Large intestine (tissue), 12 donors: Measurements from ENCODE around the gene TTLL8. TPM values are rescaled to one million over a fixed set of nuclear protein-coding genes. Genes with fewer than 3 reads are reported as not detected.

Experiments used
- DNase-seq, 2 donors: peaks; one replicate each; pipeline versions ENCODE4 v3.0.0 to v3.0.0-alpha.2; 2013
- H3K27ac ChIP-seq: one replicate; pipeline ENCODE4 v1.5.1; 2013; ENCODE audit warnings: low read length
- H3K27me3 ChIP-seq: 2 replicates; pipeline ENCODE4 v1.6.1; 2013; ENCODE audit warnings: low read length; ENCODE audit not compliant: control insufficient read depth, insufficient read depth
- H3K36me3 ChIP-seq: 2 replicates; pipeline ENCODE4 v1.6.1; 2013; ENCODE audit warnings: low read length; ENCODE audit not compliant: control insufficient read depth, insufficient read depth
- H3K4me1 ChIP-seq: one replicate; pipeline ENCODE4 v1.6.1; 2013; ENCODE audit warnings: low read length; ENCODE audit not compliant: control insufficient read depth, insufficient read depth
- H3K4me3 ChIP-seq: one replicate; pipeline ENCODE4 v1.5.1; 2013; ENCODE audit warnings: low read length
- H3K9me3 ChIP-seq: one replicate; pipeline ENCODE4 v1.6.1; 2013; ENCODE audit warnings: mild to moderate bottlenecking, low read depth, low read length, moderate library complexity; ENCODE audit not compliant: control insufficient read depth
- WGBS: methylation state at CpG from one replicate; pipeline ENCODE4 v1.1.5; 2013; ENCODE audit warnings: low lambda C conversion rate; ENCODE audit not compliant: insufficient coverage; 5-methylcytosine and 5-hydroxymethylcytosine counted together
- long read RNA-seq, 11 donors: transcript quantifications; one replicate each; lab custom pipeline, GENCODE V29; 2026
- polyA plus RNA-seq: library from polyadenylated mRNA; unstranded; fragments of 120-200 nt; gene quantifications from one replicate; pipeline ENCODE4 v1.2.1, GENCODE V29; 2013

TTLL8 gene
- polyA plus RNA-seq = not detected
- long read RNA-seq, donor 1 = 0 reads
- long read RNA-seq, donor 2 = 0 reads
- long read RNA-seq, donor 3 = 0 reads
- long read RNA-seq, donor 4 = 0 reads
- long read RNA-seq, donor 5 = 0 reads
- long read RNA-seq, donor 6 = 0 reads
- long read RNA-seq, donor 7 = 0 reads
- long read RNA-seq, donor 8 = 0 reads
- long read RNA-seq, donor 9 = 0 reads
- long read RNA-seq, donor 10 = 0 reads
- long read RNA-seq, donor 11 = 0 reads

DNA sequence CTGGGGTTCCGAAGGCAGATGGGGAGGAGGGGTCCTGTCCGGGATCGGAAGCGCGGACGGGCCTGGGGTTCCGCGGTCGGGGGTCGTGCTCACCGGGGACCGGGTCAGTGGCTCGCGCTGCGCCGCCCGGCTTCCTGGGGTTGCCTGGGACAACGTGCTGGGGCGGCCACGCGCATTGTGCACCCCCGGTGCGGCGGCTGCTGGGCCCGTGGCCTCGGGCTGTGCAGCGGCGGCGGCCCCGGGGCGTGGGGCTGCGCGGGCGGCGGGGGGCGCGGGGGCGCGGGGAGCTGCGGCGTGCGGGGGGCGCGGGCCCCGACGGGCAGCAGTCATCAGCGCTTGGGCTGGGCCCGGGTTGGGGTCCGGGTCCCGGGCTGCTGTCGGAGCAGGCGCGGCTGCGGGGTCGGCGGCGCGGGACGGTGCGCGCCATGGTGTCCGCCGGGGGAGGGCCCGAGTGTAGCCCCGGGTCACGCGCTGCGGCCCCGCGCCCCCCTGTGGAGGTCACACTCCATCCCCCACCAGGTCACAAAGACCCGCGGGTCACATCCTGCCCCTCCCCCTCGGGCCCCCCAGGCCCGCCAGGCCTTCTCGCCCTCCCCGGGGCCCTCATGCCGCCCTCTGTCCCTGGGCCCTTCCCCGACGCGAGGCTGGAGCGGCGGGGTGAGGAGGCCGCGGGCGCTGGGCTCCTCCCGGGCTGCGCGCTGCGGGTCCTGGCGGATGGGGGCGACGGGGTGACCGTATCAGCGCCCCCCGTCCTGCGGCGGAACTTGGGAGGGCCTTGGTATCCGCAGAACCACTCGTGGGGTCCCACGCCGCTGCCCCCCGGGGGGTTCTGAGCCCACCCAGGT is at the start of gene TTLL8:
TTLL8 (minus strand) TSS at position 238 of the 845 bp plus-strand sequence.
- Histone ChIP-seq H3K4me3 (no peak within 1 kb of the TSS), H3K36me3 (no peaks in the 10 kb centered on the region), H3K4me1 (no peaks in the 10 kb centered on the region), H3K9me3 (no peaks in the 10 kb centered on the region), H3K27ac (no peak within 1 kb of the TSS), H3K27me3 (peaks cover 48% of the 10 kb centered on the region)
- WGBS = no CpG with 5 or more reads among the region's 102 CpGs
- no peak for DNase-seq

DNA sequence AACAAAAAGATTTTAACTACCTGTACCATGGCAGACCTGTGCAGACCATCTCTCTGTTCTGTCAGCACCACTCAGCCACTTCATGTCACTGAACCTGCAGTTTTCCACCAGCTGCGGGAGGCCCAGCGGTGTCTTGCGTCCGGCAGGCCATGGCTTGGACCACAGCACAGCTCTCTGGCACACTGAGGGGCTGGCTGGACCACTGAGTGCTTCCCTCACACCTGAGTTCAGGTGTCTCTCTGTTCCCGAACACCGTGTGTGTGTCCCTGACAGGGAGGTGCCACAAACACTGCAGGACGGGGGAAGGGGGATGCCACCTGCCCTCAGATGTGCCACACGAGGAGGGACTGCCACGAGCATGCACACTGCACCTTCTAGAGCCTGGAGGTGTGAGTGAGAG is 49.4 kb upstream of the TTLL8 start:
- no peak for DNase-seq
- Histone ChIP-seq H3K36me3 (no peaks in the 10 kb centered on the region), H3K27me3 (no peaks in the 10 kb centered on the region), H3K9me3 (no peaks in the 10 kb centered on the region), H3K4me3 (no peak overlapping the region), H3K4me1 (no peaks in the 10 kb centered on the region), H3K27ac (no peak overlapping the region)
- WGBS = no CpG with 5 or more reads among the region's 9 CpGs

DNA sequence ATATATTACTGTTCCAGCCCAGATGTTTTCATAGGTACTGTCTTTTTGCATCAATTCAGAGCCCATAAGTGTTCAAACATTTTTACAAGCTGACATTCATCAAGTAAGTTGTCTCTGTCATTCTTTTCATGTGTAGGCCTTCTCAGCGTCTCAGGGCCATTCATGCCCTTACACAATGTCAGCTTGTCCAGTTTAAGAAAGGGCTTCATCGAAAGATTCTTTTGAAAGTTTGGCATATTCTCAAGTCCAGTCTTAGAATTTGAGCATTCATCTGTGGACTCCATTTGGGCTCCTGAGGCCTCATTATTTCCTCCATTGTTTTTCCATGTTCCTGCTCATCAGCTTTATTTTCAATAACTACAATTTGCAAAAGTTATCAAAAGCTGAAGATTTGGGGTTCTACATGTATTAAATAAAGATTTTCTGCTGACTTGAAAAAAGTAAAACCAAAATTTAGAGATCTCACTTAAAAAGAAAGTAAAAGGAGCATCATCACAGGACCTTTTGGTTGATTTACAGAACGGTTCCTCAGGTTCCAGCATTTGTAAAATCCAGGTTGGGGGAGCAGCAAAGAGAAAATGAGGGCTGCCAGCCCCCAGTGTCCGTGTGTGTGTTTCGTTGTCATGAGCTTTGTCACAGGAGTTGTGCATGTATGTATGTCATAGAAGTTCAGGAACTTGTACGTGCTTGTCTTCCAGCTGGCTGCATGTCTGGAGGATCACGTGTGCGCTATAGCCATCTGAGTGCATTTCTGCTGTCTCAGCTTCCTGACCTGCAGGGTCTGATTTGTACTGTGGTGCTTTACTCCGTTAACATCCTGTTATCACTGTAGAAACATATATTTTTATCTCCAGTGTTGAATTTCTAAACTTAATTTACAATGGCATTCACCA is 47.4 kb upstream of the TTLL8 start:
- no peaks in the 10 kb centered on the region for H3K27me3 ChIP-seq
- no peak overlapping the region for H3K4me3 ChIP-seq
- no peaks in the 10 kb centered on the region for H3K9me3 ChIP-seq
- 83% methylated on average over 5 of the region's 9 CpGs for WGBS
- no peaks in the 10 kb centered on the region for H3K4me1 ChIP-seq
- H3K36me3 ChIP-seq = no peaks in the 10 kb centered on the region
- DNase-seq = no peak
- H3K27ac ChIP-seq = no peak overlapping the region

DNA sequence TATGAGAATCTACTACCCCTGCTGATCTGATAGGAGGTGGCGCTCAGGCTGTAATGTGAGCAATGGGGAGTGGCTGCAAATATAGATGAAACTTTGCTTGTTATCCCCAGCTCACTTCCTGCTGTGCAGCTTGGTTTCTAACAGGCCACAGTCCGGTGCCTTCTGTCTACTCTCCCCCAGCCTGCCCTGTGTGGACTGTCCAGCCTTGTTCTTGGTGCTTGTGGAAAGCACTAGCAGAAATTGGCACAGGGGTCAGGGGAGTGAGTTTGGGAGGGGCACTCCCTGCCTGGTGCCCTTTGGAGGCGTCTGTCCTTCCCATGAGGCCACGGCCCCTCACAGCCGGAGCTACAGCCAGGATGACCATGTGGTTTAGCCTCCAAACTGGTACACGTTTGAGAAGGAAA is 46.0 kb upstream of the TTLL8 start:
- Histone ChIP-seq H3K4me3 (no peak overlapping the region), H3K27me3 (no peaks in the 10 kb centered on the region), H3K27ac (no peak overlapping the region), H3K4me1 (no peaks in the 10 kb centered on the region), H3K9me3 (no peaks in the 10 kb centered on the region), H3K36me3 (no peaks in the 10 kb centered on the region)
- no peak for DNase-seq
- WGBS = 40% methylated on average over 1 of the region's 6 CpGs

DNA sequence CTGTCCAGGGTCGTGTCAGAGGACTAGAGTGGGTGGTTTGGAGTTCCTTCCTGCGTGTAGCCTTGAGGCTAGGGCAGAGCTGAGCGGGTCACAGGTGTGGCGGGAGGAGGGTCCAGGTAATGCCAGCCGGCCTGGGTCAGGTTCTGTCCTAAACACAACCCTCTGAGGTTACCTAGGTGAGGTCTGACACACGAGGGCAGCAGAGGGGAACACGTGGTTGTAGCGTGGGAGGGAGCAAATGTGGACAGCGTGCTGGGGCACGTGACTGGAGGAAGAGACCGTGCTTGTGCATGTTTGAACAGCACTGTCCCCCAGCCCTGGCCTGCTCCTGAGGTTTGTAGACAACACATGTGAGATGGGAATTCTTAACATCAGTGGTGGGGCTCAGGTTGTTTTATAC is 44.8 kb upstream of the TTLL8 start:
- WGBS = no CpG with 5 or more reads among the region's 11 CpGs
- Histone ChIP-seq H3K27me3 (no peaks in the 10 kb centered on the region), H3K36me3 (no peaks in the 10 kb centered on the region), H3K4me3 (no peak overlapping the region), H3K27ac (no peak overlapping the region), H3K4me1 (no peaks in the 10 kb centered on the region), H3K9me3 (no peaks in the 10 kb centered on the region)
- no peak for DNase-seq

DNA sequence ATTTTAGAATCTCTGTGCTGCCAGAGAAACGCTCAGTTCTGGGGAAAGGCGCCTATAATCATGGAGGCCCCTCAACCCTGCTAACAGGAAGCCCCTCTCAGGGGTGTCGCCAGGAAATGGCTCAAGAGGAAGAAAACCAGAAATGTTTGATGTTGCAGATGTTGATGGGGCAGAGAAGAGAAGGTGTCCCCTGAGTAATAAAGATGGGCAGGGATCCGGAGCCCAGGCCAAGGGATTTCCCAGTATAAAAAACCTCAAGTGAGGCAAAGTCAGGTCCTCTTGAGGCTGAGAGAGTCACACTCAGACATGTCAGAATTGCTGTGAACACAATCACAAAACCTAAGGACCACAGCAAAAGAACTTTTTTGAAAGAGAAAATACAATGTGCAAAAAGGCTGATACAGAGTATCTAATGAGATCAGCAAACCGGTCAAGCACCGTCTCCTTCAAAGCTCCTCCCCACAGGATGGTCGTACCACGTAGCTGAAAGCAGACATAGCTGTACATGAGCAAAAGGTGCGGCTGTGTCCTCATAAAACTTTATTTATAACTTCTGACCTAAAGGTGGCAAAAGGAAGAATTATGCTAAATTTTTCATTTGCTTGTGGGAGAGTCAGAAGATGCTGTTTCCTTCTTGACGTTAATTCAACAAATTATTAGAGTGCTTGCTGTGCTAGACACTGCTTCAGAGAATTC is 43.9 kb upstream of the TTLL8 start:
- 71% methylated on average over 4 of the region's 10 CpGs for WGBS
- Histone ChIP-seq H3K4me1 (no peaks in the 10 kb centered on the region), H3K27me3 (peaks cover 2% of the 10 kb centered on the region), H3K9me3 (no peaks in the 10 kb centered on the region), H3K36me3 (no peaks in the 10 kb centered on the region), H3K27ac (no peak overlapping the region), H3K4me3 (no peak overlapping the region)
- no peak for DNase-seq

DNA sequence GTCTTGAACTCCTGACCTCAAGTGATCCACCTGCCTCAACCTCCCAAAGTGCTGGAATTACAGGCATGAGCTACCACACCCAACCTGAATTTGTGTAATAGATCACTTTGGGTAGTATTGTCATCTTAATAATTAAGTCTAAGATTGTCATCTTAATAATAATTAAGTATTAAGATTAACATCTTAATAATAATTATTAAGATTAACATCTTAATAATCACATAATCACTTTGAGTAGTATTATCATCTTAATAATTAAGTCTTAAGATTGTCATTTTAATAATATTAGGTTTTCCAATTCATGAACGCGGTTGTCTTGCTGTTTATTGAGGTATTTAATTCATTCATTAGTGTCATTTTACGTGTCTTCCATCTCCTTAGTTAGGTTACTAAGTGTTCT is 40.0 kb upstream of the TTLL8 start:
- 71% methylated on average over 1 of the region's 3 CpGs for WGBS
- Histone ChIP-seq H3K27ac (no peak overlapping the region), H3K4me3 (no peak overlapping the region), H3K36me3 (no peaks in the 10 kb centered on the region), H3K27me3 (peaks cover 12% of the 10 kb centered on the region), H3K4me1 (no peaks in the 10 kb centered on the region), H3K9me3 (no peaks in the 10 kb centered on the region)
- no peak for DNase-seq

DNA sequence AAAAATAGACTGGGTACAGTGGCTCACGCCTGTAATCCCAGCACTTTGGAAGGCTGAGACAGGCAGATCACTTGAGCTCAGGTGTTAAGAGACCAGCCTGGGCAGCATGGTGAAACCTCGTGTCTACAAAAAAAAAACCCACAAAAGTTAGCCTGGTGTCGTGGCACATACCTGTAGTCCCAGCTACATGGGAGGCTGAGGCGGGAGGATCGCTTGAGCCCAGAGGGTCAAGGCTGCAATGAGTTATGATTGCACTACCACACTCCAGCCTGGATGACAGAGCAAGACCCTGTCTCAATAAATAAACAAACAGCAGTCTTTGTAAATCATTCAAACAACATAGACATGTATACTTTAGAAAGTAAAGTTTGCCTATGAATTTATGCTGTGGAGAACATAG is 34.2 kb upstream of the TTLL8 start:
- H3K27me3 ChIP-seq = peaks cover 28% of the 10 kb centered on the region
- WGBS = no CpG with 5 or more reads among the region's 5 CpGs
- H3K4me3 ChIP-seq = no peak overlapping the region
- H3K9me3 ChIP-seq = peaks cover 14% of the 10 kb centered on the region
- no peak overlapping the region for H3K27ac ChIP-seq
- no peaks in the 10 kb centered on the region for H3K4me1 ChIP-seq
- DNase-seq = no peak
- no peaks in the 10 kb centered on the region for H3K36me3 ChIP-seq

DNA sequence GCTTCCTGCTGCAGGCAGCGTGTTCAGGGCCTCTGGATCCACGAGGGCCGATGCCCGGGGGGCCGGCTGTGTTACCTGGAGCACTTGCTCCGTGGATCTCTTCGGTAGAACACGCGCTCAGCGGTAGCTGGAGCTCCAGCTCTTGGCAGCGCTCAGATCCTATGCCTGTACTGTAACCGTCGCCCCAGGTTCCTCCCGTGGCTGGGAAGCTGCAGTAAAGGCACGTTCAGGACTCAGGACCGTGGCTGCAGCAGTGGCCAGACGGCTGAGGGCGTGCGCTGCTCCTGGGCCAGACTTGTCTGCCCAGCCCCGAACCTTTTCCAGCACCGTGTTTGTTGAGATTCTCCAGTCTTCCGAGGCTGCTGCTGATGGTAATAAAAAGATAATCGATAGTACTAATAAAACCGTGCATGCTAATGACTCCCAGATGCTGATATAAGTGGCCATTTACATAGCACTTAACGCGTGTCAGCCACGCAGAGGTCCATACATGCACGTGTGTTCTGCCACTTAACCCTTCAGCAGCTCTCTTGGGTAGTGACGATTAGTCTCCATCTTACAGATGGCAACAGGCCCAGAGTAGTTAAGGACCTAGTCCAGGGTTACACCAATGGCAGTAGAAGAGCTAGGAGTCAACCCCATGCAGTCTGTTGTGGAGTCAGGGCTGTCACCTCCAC is 33.1 kb upstream of the TTLL8 start:
- 65% methylated on average over 6 of the region's 29 CpGs for WGBS
- Histone ChIP-seq H3K4me1 (no peaks in the 10 kb centered on the region), H3K27ac (no peak overlapping the region), H3K9me3 (peaks cover 14% of the 10 kb centered on the region), H3K36me3 (no peaks in the 10 kb centered on the region), H3K27me3 (peaks cover 24% of the 10 kb centered on the region), H3K4me3 (no peak overlapping the region)
- DNase-seq = no peak
